ENCODE data around the gene C10orf90. TPM values are rescaled to one million over a fixed set of nuclear protein-coding genes. Genes with fewer than 3 reads are reported as not detected.

C10orf90 gene
- total RNA-seq, 3 donors from 2014 or later (not counting 1 experiment from before 2014, with no cell fraction given), result not detected

DNA sequence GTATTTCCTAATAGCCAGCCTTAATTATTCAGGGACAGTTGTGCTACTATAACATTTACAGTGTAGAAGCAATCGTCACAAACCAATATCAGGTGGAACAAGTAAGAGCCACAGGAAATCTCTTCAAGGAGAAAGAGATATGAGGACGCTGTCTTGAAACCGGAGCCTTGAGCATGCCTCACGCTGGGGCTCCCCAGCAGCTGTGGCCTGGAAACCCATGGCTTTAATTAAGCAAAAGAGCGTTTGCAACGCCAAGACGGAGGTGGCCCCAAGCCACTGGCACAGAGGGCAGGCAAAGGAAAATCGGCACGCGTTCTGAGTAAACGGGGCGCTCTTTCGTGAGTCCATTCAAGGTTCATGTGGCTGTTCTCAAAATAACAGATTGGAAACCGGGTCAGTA, 84.4 kb downstream of the C10orf90 start:
- TF ChIP-seq, protein P1, sequence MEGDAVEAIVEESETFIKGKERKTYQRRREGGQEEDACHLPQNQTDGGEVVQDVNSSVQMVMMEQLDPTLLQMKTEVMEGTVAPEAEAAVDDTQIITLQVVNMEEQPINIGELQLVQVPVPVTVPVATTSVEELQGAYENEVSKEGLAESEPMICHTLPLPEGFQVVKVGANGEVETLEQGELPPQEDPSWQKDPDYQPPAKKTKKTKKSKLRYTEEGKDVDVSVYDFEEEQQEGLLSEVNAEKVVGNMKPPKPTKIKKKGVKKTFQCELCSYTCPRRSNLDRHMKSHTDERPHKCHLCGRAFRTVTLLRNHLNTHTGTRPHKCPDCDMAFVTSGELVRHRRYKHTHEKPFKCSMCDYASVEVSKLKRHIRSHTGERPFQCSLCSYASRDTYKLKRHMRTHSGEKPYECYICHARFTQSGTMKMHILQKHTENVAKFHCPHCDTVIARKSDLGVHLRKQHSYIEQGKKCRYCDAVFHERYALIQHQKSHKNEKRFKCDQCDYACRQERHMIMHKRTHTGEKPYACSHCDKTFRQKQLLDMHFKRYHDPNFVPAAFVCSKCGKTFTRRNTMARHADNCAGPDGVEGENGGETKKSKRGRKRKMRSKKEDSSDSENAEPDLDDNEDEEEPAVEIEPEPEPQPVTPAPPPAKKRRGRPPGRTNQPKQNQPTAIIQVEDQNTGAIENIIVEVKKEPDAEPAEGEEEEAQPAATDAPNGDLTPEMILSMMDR (IDR thresholded peaks at IDR 0.05), result no peak
- H3K9me3 ChIP-seq (ENCODE audit: control insufficient read depth, insufficient read depth, low read length), result no peaks in the 10 kb centered on the region
- H3K27ac ChIP-seq (ENCODE audit: low read length), result no peak overlapping the region
- H3K4me3 ChIP-seq (ENCODE audit: low read length), result no peak overlapping the region
- DNase-seq (no peak), ATAC-seq (no peak)
- H3K4me3 Mint-ChIP-seq, result no peak overlapping the region
- no peaks in the 10 kb centered on the region for H3K36me3 Mint-ChIP-seq
- intact Hi-C loops (cut with micrococcal nuclease), result no loop called here
- H3K9me3 Mint-ChIP-seq, result no peaks in the 10 kb centered on the region
- no peaks in the 10 kb centered on the region for H3K4me1 Mint-ChIP-seq
- H3K27me3 Mint-ChIP-seq (ENCODE audit: low read depth in 2 of 2), result peaks cover 17 to 26% of the 10 kb centered on the region in 2 donors
- 86% methylated on average over 14 of the region's 14 CpGs for WGBS (ENCODE audit: insufficient coverage)
- H3K27ac Mint-ChIP-seq, result no peak overlapping the region
- H3K36me3 ChIP-seq (ENCODE audit: control insufficient read depth, insufficient read depth, low read length), result no peaks in the 10 kb centered on the region
- no peaks in the 10 kb centered on the region for H3K4me1 ChIP-seq (ENCODE audit: control insufficient read depth, insufficient read depth, low read length)
- no peaks in the 10 kb centered on the region for H3K27me3 ChIP-seq (ENCODE audit: control insufficient read depth, insufficient read depth, low read length)

DNA sequence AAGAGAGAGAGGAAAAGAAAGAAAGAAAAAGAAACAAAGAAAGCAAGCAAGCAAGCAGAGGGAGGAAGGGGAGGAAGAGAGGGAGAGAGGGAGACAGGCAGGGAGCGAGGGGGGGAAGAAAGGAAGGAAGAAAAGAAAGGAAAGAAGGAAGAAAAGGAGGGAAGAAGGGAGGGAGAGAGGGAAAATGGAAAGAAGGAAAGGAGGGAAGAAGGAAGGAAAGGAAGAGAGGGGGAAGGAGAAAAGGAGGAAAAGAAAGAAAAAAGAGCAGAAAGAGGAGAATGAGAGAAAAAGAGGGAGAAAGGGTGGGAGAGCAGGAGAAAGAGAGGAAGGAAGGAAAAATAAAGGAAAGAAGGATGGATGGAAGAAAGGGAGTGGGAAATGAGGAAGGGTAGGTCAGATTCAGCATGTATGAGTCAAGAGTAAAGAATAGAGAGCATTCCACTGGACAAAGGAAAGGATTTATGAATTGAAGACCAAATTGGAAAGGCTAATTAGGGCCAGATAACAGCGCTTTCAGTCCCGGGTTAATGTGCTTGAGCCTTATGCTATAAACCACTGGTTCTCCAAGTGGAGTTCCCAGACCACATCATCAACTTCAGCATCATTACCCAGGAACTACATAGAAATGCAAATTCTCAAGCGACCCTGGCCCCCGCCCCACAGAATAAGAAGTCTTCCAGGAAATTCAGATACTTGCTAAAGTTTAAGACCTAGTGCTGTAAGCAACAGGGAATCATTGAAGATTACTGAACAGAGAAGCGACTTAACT, 85.1 kb downstream of the C10orf90 start:
- TF ChIP-seq, protein P1 (IDR thresholded peaks at IDR 0.05), result no peak
- H3K9me3 Mint-ChIP-seq, result no peaks in the 10 kb centered on the region
- H3K27me3 Mint-ChIP-seq (ENCODE audit: low read depth in 2 of 2), result peaks cover 15 to 26% of the 10 kb centered on the region in 2 donors
- no peaks in the 10 kb centered on the region for H3K36me3 Mint-ChIP-seq
- no peaks in the 10 kb centered on the region for H3K4me1 Mint-ChIP-seq
- Histone ChIP-seq H3K36me3 (ENCODE audit: control insufficient read depth, insufficient read depth, low read length) (no peaks in the 10 kb centered on the region), H3K27ac (ENCODE audit: low read length) (no peak overlapping the region), H3K27me3 (ENCODE audit: control insufficient read depth, insufficient read depth, low read length) (no peaks in the 10 kb centered on the region), H3K9me3 (ENCODE audit: control insufficient read depth, insufficient read depth, low read length) (no peaks in the 10 kb centered on the region), H3K4me1 (ENCODE audit: control insufficient read depth, insufficient read depth, low read length) (no peaks in the 10 kb centered on the region), H3K4me3 (ENCODE audit: low read length) (no peak overlapping the region)
- intact Hi-C loops (cut with micrococcal nuclease), result no loop called here
- ATAC-seq, result no peak
- 83% methylated on average over 5 of the region's 6 CpGs for WGBS (ENCODE audit: insufficient coverage)
- H3K27ac Mint-ChIP-seq, result no peak overlapping the region
- no peak for DNase-seq
- no peak overlapping the region for H3K4me3 Mint-ChIP-seq

DNA sequence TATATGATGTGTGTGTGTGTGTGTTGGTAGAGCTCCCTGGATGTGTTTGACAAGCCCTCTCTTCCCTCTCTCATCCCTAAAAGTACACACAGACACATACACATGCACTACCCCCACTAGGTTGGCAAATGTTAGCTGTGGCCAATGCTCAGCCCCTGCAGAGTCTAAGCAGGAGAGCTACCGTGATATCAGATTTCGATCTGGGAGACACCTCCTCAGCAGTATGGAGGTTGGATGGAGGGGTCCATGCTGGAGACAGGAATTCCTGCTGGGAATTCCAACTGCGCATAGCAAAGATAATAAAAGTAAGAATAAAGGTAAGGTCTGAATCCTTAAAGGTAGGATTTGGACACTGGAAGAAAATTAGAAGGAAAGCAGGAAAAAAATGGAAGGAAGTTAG, 85.7 kb downstream of the C10orf90 start:
- Histone ChIP-seq H3K27ac (ENCODE audit: low read length) (no peak overlapping the region), H3K4me1 (ENCODE audit: control insufficient read depth, insufficient read depth, low read length) (no peaks in the 10 kb centered on the region), H3K36me3 (ENCODE audit: control insufficient read depth, insufficient read depth, low read length) (no peaks in the 10 kb centered on the region), H3K9me3 (ENCODE audit: control insufficient read depth, insufficient read depth, low read length) (no peaks in the 10 kb centered on the region), H3K4me3 (ENCODE audit: low read length) (no peak overlapping the region), H3K27me3 (ENCODE audit: control insufficient read depth, insufficient read depth, low read length) (no peaks in the 10 kb centered on the region)
- TF ChIP-seq, protein P1 (IDR thresholded peaks at IDR 0.05), result no peak
- Mint-ChIP-seq H3K36me3 (no peaks in the 10 kb centered on the region), H3K27ac (no peak overlapping the region), H3K4me1 (no peaks in the 10 kb centered on the region), H3K9me3 (no peaks in the 10 kb centered on the region), H3K4me3 (no peak overlapping the region), H3K27me3 (ENCODE audit: low read depth in 2 of 2) (peaks cover 12 to 24% of the 10 kb centered on the region in 2 donors)
- no peak for DNase-seq
- WGBS (ENCODE audit: insufficient coverage), result 64% methylated on average over 3 of the region's 3 CpGs
- intact Hi-C loops (cut with micrococcal nuclease), result no loop called here
- no peak for ATAC-seq

Measured in natural killer cell (primary cell).